NCI-H146 treated with DMSO at 0.1 percent for 48 hours (cell line): ENCODE results near the gene TMEM134.
"Not testable (repeated sequence)": the region's sequence is repeated elsewhere in the genome, so short reads cannot be mapped to it uniquely, and the experiment has no call there.

Experiments used
- DNase-seq: peaks from one replicate; lab custom pipeline; 2025; ENCODE audit not compliant: unreplicated experiment; lab: John Stamatoyannopoulos, UW

Gene TMEM134

DNA sequence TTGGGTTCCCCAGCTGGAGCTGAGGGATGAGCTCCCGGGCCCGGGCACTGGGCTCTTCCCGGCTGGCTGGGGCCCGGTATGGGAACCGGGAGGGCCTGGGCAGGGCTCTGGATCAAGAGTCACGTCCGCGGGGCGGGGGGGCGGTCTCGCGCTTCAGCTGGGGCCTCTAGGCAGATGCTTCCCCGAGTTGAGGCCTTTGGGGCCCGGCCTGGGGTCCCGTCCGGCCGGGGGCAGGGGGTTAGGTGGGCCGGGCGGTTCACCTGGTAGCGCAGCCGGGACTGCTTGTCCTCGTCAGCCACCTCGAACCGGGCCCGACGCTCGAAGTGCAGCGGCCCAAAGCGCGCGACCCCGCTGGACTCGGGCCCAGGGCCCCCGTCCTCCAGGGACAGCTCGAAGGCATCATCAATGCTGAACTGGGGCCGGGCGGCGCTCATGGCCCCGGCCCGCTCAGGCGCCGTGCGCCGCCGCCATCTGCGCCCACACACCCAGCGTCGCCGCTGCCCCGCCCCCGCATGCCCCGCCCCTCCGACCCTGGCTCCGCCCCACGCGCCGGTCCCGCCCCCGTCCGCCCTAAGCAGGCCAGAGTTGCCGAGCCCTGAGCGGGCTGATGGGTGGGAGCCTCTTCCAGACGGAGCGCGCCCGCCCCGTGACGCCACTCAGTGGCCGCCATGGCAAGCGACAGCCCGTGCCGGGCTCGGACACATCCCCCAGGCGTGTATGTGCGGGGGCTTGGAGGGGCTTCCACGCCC lies at the start of gene TMEM134:
TSS of gene TMEM134 (minus strand) at position 493 of the 749 bp plus-strand sequence. CDS start at position 434, 59 bp downstream.
- peak; percentile 83 for DNase-seq

- DNase-seq = no peak
Observed at GRCh38 chr11:67517784-67518552, 48.9 kb upstream of the TMEM134 start.

DNA sequence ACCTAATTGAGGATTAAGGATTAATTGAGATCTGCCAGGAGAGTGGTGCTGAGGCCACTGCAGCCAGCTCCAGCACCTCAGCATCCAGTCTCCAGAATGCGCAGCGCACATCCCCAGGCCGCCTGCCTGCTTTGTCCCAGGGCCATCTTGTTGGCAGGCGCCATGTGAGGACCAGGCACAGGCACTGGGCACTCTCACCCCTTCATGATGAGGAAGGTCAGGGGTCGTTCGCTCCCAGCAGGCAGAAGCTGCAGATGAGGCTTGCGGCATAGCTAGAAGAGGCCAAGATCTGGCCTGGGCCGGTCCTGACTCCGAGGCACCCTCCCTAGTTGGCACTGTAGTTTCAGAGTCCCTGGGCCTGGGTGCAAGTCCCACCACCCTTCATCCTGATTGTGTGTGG lies 47.8 kb upstream of the TMEM134 start:
- no peak for DNase-seq

DNA sequence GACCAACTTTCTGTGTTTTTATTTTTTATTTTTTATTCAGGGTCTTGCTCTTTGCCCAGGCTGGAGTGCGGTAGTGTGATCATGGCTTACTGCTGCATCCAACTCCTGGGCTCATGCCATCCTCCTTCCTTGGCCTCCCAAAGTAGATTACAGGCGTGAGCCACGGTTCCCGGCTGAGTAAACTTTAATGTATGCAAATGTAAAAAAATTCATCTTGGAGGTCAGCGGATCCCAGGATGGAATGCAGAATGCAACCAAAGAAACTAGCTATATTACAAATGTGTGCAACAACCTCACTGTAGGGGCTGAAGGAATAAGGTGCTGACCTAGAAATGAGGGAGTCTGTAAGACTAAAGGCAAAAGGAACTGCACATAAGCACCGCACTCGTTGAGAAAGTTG lies 45.1 kb upstream of the TMEM134 start:
- DNase-seq = no peak

GRCh38 chr11:67511558-67511957 lies 42.5 kb upstream of the TMEM134 start:
- not testable (repeated sequence) for DNase-seq

GRCh38 chr11:67510023-67510345 lies 40.9 kb upstream of the TMEM134 start:
- no peak for DNase-seq

DNA sequence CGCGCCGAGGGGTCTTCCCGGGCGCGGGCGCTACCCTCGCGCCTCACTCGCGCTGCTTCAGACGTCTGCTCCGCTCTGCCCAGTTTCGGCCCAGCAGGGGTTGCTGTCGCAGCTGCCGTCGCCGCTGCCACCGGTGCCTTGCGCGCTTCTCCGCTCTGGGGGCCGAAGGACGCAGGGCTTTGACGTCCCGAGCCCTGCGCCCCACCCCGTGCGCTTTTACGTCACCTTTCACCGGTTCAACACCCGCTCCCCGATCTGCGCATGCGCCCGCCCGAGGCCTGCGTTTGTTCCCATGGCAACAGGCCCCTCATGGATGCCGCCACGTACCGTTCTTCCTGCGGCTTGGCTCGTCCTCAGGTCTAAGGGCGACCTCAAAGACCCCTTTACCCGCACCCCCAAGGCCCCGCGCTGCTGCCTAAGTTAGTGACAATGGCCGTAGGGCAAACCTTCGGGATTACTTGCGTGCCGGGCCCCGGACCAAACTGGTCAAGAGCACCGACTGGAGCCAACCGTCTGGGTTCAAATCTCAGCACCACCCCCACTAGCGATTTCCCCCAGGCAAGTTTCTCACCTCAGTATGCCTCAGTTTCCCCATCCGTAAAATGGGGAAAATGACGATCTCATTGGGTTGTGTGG lies 39.6 kb upstream of the TMEM134 start:
- peak; percentile 98 for DNase-seq

DNA sequence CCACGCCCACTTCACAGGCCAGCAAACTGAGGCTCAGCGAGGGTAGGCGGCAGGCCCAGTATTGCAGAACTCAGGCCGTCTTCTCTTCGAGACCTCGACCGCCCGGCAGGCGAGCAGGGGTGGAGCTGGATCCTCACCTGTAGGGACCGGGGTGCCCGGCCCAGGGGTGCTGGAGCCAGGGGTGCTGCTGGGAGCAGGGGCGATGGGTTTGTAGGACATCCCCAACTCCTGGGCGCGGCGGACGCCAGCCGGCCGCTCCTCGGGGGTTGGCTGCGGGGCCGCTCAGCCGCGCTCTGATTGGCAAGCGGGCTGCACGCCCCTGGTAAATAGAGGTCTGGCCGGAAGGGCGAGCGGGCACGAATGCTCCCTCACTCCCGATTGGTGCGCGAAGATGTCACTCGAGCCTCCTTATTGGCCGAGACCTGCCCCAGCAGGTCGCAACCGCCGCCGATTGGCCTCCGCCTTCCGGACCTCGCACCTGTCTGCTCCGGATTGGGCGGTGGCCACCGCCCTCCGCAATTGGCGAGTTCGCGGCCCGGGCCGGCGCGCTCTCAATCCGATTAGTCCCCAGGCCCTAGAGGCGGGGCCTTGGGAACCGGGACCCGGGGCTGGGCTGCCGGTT lies 38.9 kb upstream of the TMEM134 start, which contains the start of gene CDK2AP2:
TSS of gene CDK2AP2 (minus strand) at position 299 of the 622 bp plus-strand sequence. CDS start at position 219, 80 bp downstream.
- peak; percentile 99 for DNase-seq

DNA sequence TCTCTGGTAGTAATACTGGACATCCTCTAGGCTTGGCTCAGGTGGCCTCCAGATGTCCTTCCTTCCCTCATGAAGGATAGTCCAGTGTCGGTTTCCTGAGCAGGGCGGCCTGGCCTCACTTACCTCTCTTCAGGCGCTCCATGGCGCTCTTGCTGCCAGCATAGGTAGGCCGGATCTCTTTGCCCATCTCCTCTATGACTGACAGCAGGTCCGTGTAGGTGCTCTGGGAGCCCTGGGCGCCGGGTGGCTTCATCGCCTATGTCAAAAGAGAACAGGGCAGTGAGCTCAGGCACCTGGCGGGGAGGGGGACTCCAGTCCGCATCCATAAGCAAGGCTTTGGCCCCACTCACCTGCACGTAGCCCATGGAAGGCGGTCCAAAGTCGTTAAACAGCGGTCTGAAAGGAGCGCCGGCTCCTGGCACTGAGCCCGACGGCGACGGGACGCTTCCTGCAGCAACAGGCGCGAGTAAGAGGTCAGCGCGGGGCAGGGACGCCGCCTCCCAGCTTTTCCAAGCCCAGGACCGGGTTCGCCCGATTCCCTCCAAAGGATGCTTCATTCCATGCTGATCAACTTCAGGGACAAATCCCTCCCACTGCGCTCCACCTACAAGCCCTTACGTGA lies 38.3 kb upstream of the TMEM134 start:
- DNase-seq = no peak

DNA sequence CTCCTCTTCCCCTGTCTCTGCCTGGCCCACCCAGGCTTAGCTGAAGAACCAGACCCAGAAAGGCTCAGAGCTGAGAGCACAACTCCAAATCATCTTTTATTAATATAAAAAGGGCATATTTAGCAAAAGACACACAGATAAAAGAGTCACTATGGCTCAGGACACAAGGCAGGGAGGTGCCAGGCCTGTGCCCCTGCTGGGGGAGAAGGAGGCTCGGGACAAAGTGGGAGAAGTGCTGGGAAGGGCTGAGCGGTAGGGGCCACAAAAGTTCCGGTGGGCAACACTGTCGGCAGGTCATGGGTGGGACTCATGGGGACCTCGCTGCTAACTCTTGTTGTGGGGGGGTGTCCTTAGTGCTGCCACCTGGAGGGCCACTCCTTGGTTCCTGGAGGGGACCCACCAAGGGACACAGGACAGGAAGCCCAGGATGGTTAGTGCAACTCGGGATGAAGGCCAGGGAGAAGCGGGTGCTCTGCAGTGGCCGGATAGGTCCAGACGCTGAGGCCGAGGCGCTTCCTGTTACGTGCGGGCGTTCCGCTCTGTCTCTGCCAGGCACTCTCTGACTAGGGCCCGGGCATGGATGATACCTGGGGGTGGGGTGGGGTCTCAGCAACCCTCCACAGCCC lies 37.5 kb upstream of the TMEM134 start:
- DNase-seq = no peak

- DNase-seq = peak; percentile 50
Observed at GRCh38 chr11:67505605-67506396, 36.8 kb upstream of the TMEM134 start.

GRCh38 chr11:67504950-67505581 lies 36.0 kb upstream of the TMEM134 start, which contains the start of gene PITPNM1:
TSS of gene PITPNM1 (minus strand) at chr11:67505363. CDS start at chr11:67504180, 1,183 bp downstream.
- DNase-seq = peak; percentile 63

DNA sequence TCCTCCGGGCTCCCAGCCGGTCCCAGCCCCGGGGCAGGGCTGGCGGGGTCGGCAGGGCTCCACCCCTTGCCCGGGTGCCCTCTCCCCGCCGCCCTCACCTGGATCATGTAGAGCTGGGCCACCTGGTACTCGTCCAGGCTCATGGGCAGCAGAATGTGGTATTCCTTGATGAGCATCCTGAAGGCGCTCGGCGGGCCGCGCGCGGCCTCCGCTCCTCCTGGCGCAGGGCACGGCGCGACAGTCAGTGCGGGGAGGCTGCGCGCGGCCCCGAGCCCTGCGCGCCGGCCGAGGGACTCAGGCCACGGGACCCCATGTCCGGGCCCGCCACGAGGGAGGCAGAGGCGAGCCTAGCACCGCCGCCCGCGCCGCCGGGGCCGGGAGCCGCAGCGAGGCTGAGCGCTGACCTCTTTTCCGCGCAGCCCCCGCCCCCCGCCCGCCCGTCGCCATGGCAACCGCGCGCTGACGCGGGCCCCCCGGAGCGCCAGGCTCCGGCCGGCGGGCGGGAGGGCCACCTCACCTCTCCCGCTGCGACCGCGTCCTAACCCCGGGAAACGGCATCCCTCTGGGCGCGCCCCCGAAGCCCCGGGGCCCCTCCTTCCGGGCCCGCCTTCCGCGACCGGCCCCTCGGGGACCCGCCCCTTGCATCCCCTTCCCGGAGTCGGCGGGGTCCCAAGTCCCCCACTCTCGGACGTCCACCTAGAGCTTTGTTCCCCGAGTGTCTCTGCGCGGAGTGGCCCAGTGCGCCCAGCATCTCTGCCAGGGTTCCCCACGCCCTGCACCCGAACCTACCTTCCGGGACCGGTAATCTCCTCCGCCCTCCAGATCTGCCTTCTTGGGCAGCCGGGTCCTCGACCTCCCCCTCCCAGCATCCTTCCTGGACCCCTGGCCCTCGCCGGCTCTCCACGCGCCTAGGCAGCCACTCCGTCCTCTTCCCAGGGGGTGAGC lies 35.2 kb upstream of the TMEM134 start:
- peak; percentile 41 for DNase-seq

DNA sequence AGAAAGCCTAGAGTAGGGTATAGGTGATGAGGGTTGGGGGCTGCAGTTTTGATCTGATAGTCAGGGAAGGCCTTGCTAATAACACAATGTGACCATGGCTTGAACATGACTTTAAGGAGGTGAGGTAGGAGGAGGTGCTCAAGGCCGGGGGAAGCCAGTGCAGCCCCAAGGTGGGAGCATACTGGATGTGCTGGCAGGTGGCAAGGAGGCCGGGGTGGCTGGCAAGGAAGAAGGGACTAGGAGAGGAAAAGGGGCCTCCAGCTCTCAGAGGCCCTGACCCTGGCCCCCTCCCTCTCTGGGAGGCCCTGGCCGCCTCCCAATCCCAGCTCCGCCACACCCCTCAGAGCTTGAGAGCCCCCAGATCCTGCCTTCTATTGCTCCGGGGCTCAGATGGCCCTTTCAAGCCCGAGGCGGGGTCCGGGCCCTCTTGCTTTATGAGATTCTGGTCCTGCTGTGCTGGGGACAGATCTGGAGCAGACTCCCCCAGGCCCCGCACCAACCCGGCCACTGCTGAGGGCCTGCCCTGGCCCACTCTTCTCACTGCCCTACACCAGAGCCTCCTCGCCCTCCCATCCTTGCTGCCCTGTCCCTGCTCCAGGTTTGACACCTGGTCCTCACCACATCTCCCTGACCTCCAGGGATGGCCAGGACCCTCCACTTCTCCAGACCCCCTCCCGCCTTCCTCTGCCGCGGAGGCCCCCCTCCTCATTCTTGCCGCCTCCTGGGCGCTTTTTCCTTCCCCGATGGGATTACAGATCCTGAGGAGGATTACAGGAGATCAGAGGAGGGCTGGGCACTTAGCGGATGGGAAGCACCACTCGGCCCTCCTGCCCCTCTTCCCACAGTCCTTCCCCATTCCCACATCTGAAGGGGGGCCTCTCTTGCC lies 34.3 kb upstream of the TMEM134 start:
- no peak for DNase-seq

DNA sequence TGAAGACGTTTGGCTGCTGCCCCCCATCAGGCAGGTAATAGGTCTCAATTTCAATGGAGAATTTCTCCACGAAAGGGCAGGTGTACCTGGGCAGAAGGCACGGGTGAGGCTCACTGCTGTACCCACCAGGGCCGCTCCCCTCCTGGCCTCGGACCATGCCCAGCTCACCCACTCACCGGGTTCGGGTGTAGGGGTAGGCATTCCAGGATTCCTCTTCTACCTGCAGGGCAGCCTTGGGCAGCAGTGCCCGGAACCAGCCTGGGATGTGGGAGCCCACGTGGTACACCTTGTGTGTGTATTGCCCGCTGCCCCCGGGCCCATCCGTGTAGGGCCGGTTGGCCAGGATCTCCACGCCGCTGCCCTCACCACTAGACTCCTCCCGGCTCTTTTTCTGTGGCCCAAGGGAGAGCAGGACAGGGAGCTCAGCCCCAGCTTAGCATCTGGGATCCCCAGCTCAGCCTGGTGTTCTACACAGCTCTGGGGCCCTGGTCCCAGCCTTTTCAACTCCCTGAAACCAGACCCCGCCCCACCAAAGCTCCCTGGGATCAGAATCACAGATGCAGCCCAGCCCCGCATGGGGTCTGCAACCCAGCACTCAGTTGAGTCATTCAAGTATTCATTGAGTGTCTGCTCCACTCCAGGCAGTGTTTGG lies 33.4 kb upstream of the TMEM134 start:
- DNase-seq = no peak

DNA sequence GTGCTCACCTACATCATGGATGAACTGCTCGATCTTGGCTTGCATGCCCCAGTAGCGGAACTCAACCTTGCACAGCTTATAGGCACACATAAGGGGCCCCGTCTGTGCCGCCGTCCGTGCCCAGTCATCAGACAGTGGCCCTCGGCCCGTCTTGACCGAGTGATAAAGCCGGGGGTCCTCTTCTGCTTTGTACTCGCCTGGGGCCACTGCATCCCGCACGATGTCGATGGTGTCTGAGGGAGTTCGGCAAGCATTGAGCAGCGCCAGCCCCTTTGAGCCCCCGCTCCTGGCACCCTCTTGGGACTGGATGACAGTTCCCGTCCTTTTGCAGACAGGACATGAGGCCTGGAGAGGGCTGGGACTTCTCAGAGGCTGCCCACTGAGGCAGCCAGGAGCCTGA lies 32.8 kb upstream of the TMEM134 start:
- DNase-seq = no peak
